ENCODE measurements around the gene SMC1B.

Gene SMC1B

DNA sequence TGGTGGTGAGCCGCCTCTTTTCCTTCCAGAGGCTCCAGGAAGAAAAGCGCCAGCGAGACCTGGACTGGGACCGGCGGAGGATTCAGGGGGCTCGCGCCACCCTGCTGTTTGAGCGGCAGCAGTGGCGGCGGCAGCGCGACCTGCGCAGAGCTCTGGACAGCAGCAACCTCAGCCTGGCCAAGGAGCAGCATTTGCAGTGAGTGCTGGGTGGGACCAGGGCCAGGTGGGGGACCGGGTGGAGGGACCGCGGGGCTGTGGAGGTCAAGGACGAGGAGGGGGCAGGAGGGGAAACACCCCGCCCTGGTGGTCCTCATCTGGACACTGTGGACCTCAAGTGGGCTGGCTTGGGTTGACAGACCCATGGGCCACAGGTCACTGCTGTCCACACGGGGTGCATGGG, 17.5 kb upstream of the SMC1B start:
- DNase-seq (ENCODE audit: low read depth) = no peak
- TF ChIP-seq, protein P1, sequence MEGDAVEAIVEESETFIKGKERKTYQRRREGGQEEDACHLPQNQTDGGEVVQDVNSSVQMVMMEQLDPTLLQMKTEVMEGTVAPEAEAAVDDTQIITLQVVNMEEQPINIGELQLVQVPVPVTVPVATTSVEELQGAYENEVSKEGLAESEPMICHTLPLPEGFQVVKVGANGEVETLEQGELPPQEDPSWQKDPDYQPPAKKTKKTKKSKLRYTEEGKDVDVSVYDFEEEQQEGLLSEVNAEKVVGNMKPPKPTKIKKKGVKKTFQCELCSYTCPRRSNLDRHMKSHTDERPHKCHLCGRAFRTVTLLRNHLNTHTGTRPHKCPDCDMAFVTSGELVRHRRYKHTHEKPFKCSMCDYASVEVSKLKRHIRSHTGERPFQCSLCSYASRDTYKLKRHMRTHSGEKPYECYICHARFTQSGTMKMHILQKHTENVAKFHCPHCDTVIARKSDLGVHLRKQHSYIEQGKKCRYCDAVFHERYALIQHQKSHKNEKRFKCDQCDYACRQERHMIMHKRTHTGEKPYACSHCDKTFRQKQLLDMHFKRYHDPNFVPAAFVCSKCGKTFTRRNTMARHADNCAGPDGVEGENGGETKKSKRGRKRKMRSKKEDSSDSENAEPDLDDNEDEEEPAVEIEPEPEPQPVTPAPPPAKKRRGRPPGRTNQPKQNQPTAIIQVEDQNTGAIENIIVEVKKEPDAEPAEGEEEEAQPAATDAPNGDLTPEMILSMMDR (IDR thresholded peaks at IDR 0.05; ENCODE audit: insufficient read depth, low read depth, low read length, missing control alignments) = no peak
- H3K4me3 ChIP-seq (ENCODE audit: low read length) = no peak overlapping the region

DNA sequence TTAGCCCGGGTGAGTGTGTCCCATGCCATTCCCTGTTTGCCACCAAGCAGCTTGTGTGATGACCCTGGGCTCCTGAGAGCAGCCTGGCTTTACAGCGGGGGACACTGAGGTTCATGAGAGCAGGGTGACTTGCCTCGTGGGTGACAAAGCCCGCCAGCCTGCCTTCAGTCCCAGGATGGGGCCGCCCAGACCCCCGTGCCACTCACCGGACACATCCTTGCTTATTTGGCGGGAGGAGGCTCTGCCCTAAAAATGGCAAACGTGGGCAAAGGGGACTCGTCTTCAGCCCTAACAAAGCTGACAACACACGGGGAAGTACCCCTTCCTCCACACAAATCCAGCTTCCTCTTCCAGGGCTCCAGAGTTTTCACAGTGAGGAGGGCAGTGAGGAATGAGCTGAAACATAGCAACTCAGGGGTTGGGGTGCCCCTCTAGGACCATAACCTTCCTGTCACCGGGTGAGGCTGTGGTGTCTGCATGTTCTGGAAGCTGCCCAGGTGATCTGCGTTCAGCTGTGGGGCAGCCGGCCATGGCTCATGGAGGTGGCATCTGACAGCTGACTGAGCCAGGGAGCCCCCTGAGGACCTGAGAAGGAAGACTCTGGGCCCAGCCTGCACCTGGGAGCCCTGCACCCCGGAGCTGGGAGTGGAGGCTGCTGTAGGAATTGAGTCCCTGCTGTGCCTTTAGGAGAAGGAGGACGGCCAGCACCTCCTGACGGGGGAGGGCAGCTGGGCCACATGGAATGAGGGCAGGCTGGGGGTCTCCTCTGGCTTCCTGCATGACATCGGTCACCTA, 16.8 kb upstream of the SMC1B start:
- no peak overlapping the region for H3K4me3 ChIP-seq (ENCODE audit: low read length)
- no peak for DNase-seq (ENCODE audit: low read depth)
- TF ChIP-seq, protein P1 (IDR thresholded peaks at IDR 0.05; ENCODE audit: insufficient read depth, low read depth, low read length, missing control alignments) = no peak

DNA sequence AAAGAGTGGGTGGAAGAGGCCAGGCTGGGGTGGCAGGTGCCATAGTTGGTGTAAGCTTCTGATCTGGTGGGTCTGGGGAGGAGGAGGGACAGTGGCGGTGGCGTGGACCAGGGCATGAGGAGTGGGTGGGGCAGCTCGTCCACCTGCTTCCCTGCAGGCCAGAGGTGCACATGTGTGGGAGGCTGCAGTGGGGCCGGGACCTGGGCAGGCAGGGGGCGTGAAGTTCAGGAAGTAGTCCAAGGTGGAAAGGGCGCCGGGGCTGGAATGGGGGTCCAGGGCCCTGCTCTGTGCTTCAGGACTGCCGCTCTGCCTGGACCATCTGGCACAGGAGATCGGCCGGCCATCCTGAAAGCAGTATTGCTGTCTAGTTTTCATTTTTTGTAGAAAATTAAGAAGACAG, 16.0 kb upstream of the SMC1B start:
- TF ChIP-seq, protein P1 (IDR thresholded peaks at IDR 0.05; ENCODE audit: insufficient read depth, low read depth, low read length, missing control alignments) = no peak
- no peak for DNase-seq (ENCODE audit: low read depth)
- no peak overlapping the region for H3K4me3 ChIP-seq (ENCODE audit: low read length)

DNA sequence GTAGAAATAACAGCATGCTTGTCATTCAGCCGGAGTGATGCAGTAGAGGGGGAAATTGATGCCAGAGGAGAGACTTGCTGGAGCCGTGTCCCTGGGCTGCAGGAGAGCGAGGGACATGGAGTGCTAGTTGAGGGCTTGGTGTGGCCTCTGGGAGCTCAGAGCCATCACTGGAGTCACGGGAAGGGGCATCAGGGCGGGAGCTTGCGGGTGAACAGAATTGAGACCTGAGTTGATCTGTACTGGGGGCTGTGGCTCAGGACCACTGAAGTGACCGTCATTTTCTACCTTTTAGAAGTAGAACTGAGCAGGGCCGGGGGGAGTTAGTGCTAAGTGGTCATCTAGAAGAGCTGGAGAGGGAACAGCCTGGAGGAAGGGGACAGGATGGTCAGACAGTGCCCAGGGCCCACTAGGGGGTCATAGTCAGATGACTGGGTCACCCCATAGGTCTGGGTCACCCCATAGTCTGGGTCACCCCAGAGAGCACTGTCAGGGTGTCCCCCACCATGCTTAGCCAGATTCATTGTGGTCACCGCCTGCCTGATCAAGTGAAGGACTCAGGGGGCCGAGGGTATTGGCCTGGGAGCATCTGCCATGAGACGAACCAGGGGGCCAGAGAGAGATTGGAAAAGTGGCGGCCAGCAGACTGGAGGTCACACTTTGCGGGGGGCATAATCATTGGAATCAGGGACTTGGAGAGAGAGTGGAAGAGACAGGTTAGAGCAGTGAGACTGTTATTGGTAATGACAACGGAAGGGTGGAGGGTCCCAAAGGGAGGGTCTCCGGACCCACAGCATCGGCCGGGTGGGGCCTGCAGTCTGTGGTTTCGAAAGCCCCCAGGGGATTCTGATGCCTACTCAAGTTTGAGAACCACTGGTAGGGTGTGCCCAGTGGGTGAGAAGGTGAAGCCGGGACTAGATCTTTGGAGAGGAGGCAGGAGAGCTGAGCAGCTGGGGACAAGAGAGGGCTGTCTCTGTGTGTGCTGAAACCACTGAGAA, 15.3 kb upstream of the SMC1B start:
- DNase-seq (ENCODE audit: low read depth) = no peak
- TF ChIP-seq, protein P1 (IDR thresholded peaks at IDR 0.05; ENCODE audit: insufficient read depth, low read depth, low read length, missing control alignments) = no peak
- H3K4me3 ChIP-seq (ENCODE audit: low read length) = no peak overlapping the region

DNA sequence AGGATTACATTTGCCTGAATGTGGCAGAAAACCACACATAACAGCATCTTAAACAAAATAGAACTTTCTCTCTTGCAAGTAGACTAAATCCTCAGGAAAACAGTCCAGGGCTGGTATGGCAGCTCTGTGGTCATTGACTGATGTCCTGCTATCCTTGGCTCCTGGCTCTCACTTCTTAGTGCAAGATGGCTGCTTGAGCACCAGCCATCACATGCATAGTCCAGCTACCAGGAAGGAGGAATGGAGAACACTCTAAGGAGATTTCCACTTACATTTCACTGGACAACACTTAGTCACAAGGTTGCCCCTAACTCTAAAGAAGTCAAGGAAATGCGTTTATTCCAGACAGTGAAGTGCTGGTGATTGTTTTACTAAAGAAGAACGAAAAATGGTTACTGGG, 13.7 kb upstream of the SMC1B start:
- no peak overlapping the region for H3K4me3 ChIP-seq (ENCODE audit: low read length)
- TF ChIP-seq, protein P1 (IDR thresholded peaks at IDR 0.05; ENCODE audit: insufficient read depth, low read depth, low read length, missing control alignments) = no peak
- DNase-seq (ENCODE audit: low read depth) = no peak

DNA sequence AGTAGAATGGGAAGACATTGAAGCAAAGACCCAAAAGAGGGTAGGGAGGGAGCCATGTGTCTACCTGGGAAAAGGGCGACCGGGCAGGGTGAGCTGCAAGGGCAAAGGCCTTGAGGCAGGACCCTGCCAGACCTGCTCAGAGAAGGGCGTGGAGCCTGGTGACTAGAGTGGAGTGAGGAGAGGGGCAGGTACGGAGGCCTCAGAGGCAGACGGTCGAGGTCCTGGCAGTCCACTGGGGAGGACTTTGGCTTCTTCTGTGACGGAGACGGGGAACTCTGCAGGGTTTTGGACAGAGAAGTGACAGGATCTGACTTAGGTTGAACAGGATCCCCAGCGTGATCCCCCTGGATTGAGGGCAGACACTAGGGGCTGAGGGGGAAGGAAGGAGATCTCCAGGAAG, 13.0 kb upstream of the SMC1B start:
- TF ChIP-seq, protein P1 (IDR thresholded peaks at IDR 0.05; ENCODE audit: insufficient read depth, low read depth, low read length, missing control alignments) = no peak
- DNase-seq (ENCODE audit: low read depth) = no peak
- no peak overlapping the region for H3K4me3 ChIP-seq (ENCODE audit: low read length)

Measured in epithelial cell of esophagus (primary cell).